ENCODE results near the gene FBXO41.

Gene FBXO41

DNA sequence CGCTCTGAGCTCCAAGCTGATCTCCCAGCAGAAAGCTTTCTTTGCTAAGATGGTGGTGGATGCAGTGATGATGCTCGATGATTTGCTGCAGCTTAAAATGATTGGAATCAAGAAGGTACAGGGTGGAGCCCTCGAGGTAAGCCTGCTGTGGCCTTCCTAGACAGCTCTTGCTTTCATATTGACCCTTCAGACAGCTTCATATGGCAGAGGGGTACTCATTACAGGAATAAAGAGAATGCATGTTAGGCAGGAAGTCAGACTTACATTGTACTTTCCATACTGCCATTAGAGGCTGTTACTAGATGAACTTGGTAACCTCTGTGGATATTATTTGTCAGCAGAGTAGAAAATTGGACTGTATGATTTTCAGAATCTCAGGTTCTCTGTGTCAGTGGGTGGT is 39.7 kb downstream of the FBXO41 start:
- Histone ChIP-seq H4K20me1 (ENCODE audit: insufficient read depth, low read length) (0 out of 2 replicates have a peak, but pooled peaks cover 4% of the 10 kb centered on the region), H3K4me3 (ENCODE audit: low read length) (no peak overlapping the region), H3K4me1 (ENCODE audit: low read length) (no peaks in the 10 kb centered on the region), H2AFZ (ENCODE audit: low read length) (no peak overlapping the region), H3F3A (ENCODE audit: insufficient read depth, low read length) (no peaks in the 10 kb centered on the region; the same call in 1 of the 2 replicates), H3K36me3 (replicated peaks; ENCODE audit: insufficient read depth, low read length) (peaks cover 35% of the 10 kb centered on the region), H3K27me3 (replicated peaks; ENCODE audit: insufficient read depth, low read length) (no peaks in the 10 kb centered on the region), H3K79me2 (ENCODE audit: low read length) (peaks cover 64% of the 10 kb centered on the region), H3K9ac (ENCODE audit: low read length) (no peak overlapping the region), H3K27ac (ENCODE audit: low read length) (no peak overlapping the region), H3K9me3 (replicated peaks; ENCODE audit: insufficient read depth, low read length) (no peaks in the 10 kb centered on the region), H3K9me2 (replicated peaks; ENCODE audit: insufficient read depth, low read length) (no peaks in the 10 kb centered on the region), H3K4me2 (ENCODE audit: low read depth, low read length) (no peak overlapping the region)
- DNase-seq: no peak
- TF ChIP-seq EZH2phosphoT487 (IDR thresholded peaks at IDR 0.05; ENCODE audit: low read length): no peak
- no peak for TF ChIP-seq EZH2 (optimal IDR thresholded peaks at IDR 0.05; ENCODE audit: low read depth, low read length)
- TF ChIP-seq, protein P1, sequence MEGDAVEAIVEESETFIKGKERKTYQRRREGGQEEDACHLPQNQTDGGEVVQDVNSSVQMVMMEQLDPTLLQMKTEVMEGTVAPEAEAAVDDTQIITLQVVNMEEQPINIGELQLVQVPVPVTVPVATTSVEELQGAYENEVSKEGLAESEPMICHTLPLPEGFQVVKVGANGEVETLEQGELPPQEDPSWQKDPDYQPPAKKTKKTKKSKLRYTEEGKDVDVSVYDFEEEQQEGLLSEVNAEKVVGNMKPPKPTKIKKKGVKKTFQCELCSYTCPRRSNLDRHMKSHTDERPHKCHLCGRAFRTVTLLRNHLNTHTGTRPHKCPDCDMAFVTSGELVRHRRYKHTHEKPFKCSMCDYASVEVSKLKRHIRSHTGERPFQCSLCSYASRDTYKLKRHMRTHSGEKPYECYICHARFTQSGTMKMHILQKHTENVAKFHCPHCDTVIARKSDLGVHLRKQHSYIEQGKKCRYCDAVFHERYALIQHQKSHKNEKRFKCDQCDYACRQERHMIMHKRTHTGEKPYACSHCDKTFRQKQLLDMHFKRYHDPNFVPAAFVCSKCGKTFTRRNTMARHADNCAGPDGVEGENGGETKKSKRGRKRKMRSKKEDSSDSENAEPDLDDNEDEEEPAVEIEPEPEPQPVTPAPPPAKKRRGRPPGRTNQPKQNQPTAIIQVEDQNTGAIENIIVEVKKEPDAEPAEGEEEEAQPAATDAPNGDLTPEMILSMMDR (IDR thresholded peaks at IDR 0.05; ENCODE audit: low read length): no peak

DNA sequence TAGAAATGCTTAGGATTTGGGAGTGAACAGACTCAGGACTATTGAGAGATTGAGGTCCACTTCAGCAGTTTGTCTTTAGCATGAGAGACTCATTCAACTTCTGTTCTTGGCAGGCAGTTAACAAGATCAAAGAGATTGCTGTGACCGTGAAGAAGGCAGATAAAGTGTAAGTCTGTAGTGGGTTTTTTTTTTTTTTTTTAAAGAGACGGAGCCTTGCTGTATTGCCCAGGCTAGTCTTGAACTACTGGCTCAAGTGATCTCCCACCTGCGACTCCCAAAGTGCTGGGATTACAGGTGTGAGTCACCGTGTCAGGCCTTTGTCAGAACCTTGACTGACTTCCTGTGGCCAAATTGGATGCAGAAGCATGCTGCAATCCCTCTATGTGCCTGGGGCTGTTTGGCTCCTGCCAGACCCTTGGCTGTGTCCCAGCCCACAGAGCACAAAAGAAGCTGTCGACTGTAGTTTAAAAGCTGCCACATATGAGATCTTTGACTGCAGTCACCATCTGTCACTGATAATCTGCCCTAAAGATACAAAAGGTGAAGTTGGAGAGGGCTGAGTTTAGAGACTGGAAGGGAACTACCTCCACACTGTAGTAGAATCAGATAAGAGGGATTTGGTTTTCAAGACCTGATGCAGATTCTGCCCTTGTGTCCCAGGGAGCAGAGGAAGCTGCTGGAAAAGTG is 40.3 kb downstream of the FBXO41 start:
- peaks cover 29% of the 10 kb centered on the region for H3K36me3 ChIP-seq (replicated peaks; ENCODE audit: insufficient read depth, low read length)
- H4K20me1 ChIP-seq (ENCODE audit: insufficient read depth, low read length): peaks cover 7% of the 10 kb centered on the region; the same call in 1 of the 2 replicates
- H3K79me2 ChIP-seq (ENCODE audit: low read length): peaks cover 69% of the 10 kb centered on the region
- no peak overlapping the region for H3K4me2 ChIP-seq (ENCODE audit: low read depth, low read length)
- no peaks in the 10 kb centered on the region for H3K27me3 ChIP-seq (replicated peaks; ENCODE audit: insufficient read depth, low read length)
- no peaks in the 10 kb centered on the region for H3K9me2 ChIP-seq (replicated peaks; ENCODE audit: insufficient read depth, low read length)
- no peaks in the 10 kb centered on the region; the same call in 1 of the 2 replicates for H3F3A ChIP-seq (ENCODE audit: insufficient read depth, low read length)
- no peaks in the 10 kb centered on the region for H3K4me1 ChIP-seq (ENCODE audit: low read length)
- no peak overlapping the region for H2AFZ ChIP-seq (ENCODE audit: low read length)
- no peak overlapping the region for H3K9ac ChIP-seq (ENCODE audit: low read length)
- H3K27ac ChIP-seq (ENCODE audit: low read length): no peak overlapping the region
- no peak overlapping the region for H3K4me3 ChIP-seq (ENCODE audit: low read length)
- H3K9me3 ChIP-seq (replicated peaks; ENCODE audit: insufficient read depth, low read length): no peaks in the 10 kb centered on the region
- no peak for DNase-seq
- no peak for TF ChIP-seq EZH2phosphoT487 (IDR thresholded peaks at IDR 0.05; ENCODE audit: low read length)
- TF ChIP-seq EZH2 (optimal IDR thresholded peaks at IDR 0.05; ENCODE audit: low read depth, low read length): no peak
- TF ChIP-seq, protein P1 (IDR thresholded peaks at IDR 0.05; ENCODE audit: low read length): no peak

DNA sequence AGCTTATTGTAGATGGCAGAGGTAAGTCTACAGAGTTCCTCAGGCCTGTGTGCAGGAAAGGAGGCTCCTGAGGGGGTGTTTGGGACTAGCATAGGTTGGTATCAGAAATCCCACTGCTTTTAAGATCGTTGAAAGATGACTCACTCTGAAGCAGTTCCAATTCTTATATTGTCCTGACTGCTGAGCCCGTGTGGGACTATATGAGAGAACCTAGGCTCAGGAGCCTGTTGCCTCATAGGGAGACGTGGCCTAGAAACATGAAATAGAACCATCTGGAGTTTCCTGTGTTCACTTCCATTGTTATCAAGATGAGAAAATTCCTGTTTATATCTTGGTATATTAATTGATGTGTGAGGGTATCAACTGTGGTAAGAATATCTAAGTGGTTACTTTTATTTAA is 44.5 kb downstream of the FBXO41 start:
- Histone ChIP-seq H3K36me3 (replicated peaks; ENCODE audit: insufficient read depth, low read length) (peaks cover 18% of the 10 kb centered on the region; the same call in 1 of the 2 replicates), H3K4me2 (ENCODE audit: low read depth, low read length) (no peak overlapping the region), H3K27me3 (replicated peaks; ENCODE audit: insufficient read depth, low read length) (no peaks in the 10 kb centered on the region), H3K27ac (ENCODE audit: low read length) (no peak overlapping the region), H3K4me1 (ENCODE audit: low read length) (peaks cover 16% of the 10 kb centered on the region), H3F3A (ENCODE audit: insufficient read depth, low read length) (no peaks in the 10 kb centered on the region; the same call in 1 of the 2 replicates), H3K9ac (ENCODE audit: low read length) (no peak overlapping the region), H3K9me3 (replicated peaks; ENCODE audit: insufficient read depth, low read length) (no peaks in the 10 kb centered on the region), H3K4me3 (ENCODE audit: low read length) (no peak overlapping the region), H3K79me2 (ENCODE audit: low read length) (peaks cover 93% of the 10 kb centered on the region), H4K20me1 (ENCODE audit: insufficient read depth, low read length) (peaks cover 41% of the 10 kb centered on the region), H3K9me2 (replicated peaks; ENCODE audit: insufficient read depth, low read length) (no peaks in the 10 kb centered on the region), H2AFZ (ENCODE audit: low read length) (no peak overlapping the region)
- no peak for DNase-seq
- TF ChIP-seq, protein P1 (IDR thresholded peaks at IDR 0.05; ENCODE audit: low read length): no peak
- no peak for TF ChIP-seq EZH2phosphoT487 (IDR thresholded peaks at IDR 0.05; ENCODE audit: low read length)
- no peak for TF ChIP-seq EZH2 (optimal IDR thresholded peaks at IDR 0.05; ENCODE audit: low read depth, low read length)

Measured in MM.1S (cell line).